GM21529 (cell line): ENCODE measurements around the gene JAM3.
"Not testable (repeated sequence)": the region's sequence is repeated elsewhere in the genome, so short reads cannot be mapped to it uniquely, and the experiment has no call there.

ENCODE experiments used
- ATAC-seq: cut with Tn5 transposase; IDR thresholded peaks from one replicate; pipeline ENCODE4 v1.9.1; 2021; ENCODE audit not compliant: unreplicated experiment

Gene JAM3

GRCh38 chr11:134060316-134060715, 8.6 kb upstream of the JAM3 start:
- ATAC-seq, result no peak

- no peak for ATAC-seq
Observed at GRCh38 chr11:134062265-134063123, 6.4 kb upstream of the JAM3 start.

GRCh38 chr11:134063124-134063495, 5.8 kb upstream of the JAM3 start:
- no peak for ATAC-seq

- no peak for ATAC-seq
Observed at GRCh38 chr11:134063991-134064747, 4.7 kb upstream of the JAM3 start.

- no peak for ATAC-seq
Observed at GRCh38 chr11:134065381-134065780, 3.5 kb upstream of the JAM3 start.

GRCh38 chr11:134066943-134067885, 1.7 kb upstream of the JAM3 start:
- no peak for ATAC-seq

- no peak for ATAC-seq
Observed at GRCh38 chr11:134069426-134070341, 812 bp downstream of the JAM3 start.

- no peak for ATAC-seq
Observed at GRCh38 chr11:134070342-134070845, 1.5 kb downstream of the JAM3 start.

GRCh38 chr11:134071306-134071705, 2.4 kb downstream of the JAM3 start:
- no peak for ATAC-seq

- no peak for ATAC-seq
Observed at GRCh38 chr11:134071766-134072402, 3.0 kb downstream of the JAM3 start.

- ATAC-seq, result peak; percentile 81
Observed at GRCh38 chr11:134072844-134073243, 4.0 kb downstream of the JAM3 start.

- ATAC-seq, result no peak
Observed at GRCh38 chr11:134074346-134074745, 5.5 kb downstream of the JAM3 start.

- ATAC-seq, result no peak
Observed at GRCh38 chr11:134074766-134075165, 5.9 kb downstream of the JAM3 start.

GRCh38 chr11:134079317-134079716, 10.4 kb downstream of the JAM3 start:
- ATAC-seq, result no peak

GRCh38 chr11:134081258-134081657, 12.4 kb downstream of the JAM3 start:
- ATAC-seq, result not testable (repeated sequence)

- ATAC-seq, result no peak
Observed at GRCh38 chr11:134082990-134083389, 14.1 kb downstream of the JAM3 start.

GRCh38 chr11:134086376-134086775, 17.5 kb downstream of the JAM3 start:
- no peak for ATAC-seq

- ATAC-seq, result not testable (repeated sequence)
Observed at GRCh38 chr11:134092006-134092405, 23.1 kb downstream of the JAM3 start.

GRCh38 chr11:134097166-134097565, 28.3 kb downstream of the JAM3 start:
- no peak for ATAC-seq
